Measurements from ENCODE around the gene C17orf75.
"Not testable (repeated sequence)": the region's sequence is repeated elsewhere in the genome, so short reads cannot be mapped to it uniquely, and the experiment has no call there.

C17orf75 gene

DNA sequence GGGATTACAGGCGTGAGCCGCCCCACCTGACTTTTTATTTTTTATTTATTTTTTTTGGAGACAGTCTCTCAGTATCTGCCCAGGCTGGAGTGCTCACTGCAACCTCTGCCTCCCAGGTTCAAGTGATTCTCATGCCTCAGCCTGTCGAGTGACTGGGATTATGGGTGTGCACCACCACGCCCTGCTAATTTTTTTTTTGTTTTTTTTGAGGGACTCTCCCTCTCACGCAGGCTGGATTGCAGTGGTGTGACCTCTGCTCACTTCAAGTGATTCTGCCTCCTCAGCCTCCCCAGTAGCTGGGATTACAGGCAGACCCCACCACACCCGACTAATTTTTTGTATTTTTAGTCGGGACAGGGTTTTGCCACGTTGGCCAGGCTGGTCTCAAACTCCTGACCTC lies 15.6 kb upstream of the C17orf75 start:
- no peak overlapping the region for H3K4me3 ChIP-seq (ENCODE audit: low read depth, low read length)
- no peaks in the 10 kb centered on the region for H3K36me3 ChIP-seq (ENCODE audit: control insufficient read depth, insufficient read depth, low read length)
- H2AFZ ChIP-seq, result no peak overlapping the region
- H3K27me3 ChIP-seq (ENCODE audit: control insufficient read depth, insufficient read depth, low read length), result no peaks in the 10 kb centered on the region
- H3K9ac ChIP-seq, result no peak overlapping the region
- H3K27ac ChIP-seq, result no peak overlapping the region
- no peak overlapping the region for H3K4me2 ChIP-seq (ENCODE audit: low read length)
- no peaks in the 10 kb centered on the region for H3K9me3 ChIP-seq (ENCODE audit: control insufficient read depth, low read length)
- peaks cover 27% of the 10 kb centered on the region for H3K4me1 ChIP-seq
- TF ChIP-seq, protein P1, sequence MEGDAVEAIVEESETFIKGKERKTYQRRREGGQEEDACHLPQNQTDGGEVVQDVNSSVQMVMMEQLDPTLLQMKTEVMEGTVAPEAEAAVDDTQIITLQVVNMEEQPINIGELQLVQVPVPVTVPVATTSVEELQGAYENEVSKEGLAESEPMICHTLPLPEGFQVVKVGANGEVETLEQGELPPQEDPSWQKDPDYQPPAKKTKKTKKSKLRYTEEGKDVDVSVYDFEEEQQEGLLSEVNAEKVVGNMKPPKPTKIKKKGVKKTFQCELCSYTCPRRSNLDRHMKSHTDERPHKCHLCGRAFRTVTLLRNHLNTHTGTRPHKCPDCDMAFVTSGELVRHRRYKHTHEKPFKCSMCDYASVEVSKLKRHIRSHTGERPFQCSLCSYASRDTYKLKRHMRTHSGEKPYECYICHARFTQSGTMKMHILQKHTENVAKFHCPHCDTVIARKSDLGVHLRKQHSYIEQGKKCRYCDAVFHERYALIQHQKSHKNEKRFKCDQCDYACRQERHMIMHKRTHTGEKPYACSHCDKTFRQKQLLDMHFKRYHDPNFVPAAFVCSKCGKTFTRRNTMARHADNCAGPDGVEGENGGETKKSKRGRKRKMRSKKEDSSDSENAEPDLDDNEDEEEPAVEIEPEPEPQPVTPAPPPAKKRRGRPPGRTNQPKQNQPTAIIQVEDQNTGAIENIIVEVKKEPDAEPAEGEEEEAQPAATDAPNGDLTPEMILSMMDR (IDR thresholded peaks at IDR 0.05), result no peak
- H3K79me2 ChIP-seq, result peaks cover 63% of the 10 kb centered on the region

DNA sequence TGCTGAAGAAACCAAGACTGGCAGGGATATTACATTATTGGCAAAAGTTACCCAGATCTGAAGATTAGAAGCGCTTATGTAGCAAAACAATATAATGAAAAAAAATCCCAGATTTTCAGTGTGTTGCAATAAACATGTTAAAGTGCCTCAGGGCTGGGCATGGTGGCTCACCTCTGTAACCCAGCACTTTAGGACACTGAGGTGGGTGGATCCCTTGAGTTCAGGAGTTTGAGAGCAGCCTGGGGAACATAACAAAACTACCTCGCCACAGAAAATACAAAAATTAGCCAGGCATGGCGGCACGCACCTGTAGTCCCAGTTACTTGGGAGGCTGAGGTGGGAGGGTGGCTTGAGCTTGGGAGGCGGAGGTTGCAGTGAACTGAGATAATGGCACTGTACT lies 14.8 kb upstream of the C17orf75 start:
- TF ChIP-seq, protein P1 (IDR thresholded peaks at IDR 0.05), result no peak
- H3K36me3 ChIP-seq (ENCODE audit: control insufficient read depth, insufficient read depth, low read length), result no peaks in the 10 kb centered on the region

DNA sequence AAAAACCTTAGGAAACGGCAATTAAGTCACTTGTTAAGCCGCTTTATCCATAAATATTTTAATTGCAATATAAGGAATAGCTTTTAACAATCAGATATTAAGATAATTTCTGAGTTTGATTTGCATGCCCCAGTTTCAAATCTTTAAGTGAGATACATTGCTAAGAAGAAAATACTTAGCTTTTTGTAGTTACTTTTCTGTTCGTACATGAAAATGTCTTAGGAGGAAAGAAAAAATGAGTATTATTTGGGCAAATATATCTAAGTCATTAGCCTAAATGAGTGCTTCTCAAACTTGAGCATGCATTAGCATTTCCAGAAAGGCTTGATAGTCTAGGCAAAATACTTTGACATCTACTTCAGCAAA lies 14.4 kb upstream of the C17orf75 start:
- peak overlapping the region; percentile 45 for H3K4me2 ChIP-seq (ENCODE audit: low read length)
- peaks cover 31% of the 10 kb centered on the region for H3K4me1 ChIP-seq
- TF ChIP-seq, protein P1 (IDR thresholded peaks at IDR 0.05), result no peak

More for the DNA sequence above, 14.8 kb upstream of the C17orf75 start:
- Histone ChIP-seq H3K4me3 (ENCODE audit: low read depth, low read length) (peak overlapping the region; percentile 6), H3K79me2 (peaks cover 63% of the 10 kb centered on the region), H3K27ac (peak overlapping the region; percentile 69), H3K27me3 (ENCODE audit: control insufficient read depth, insufficient read depth, low read length) (no peaks in the 10 kb centered on the region), H3K4me2 (ENCODE audit: low read length) (peak overlapping the region; percentile 45), H3K9me3 (ENCODE audit: control insufficient read depth, low read length) (no peaks in the 10 kb centered on the region), H3K9ac (no peak overlapping the region), H2AFZ (no peak overlapping the region), H3K4me1 (peaks cover 31% of the 10 kb centered on the region)

DNA sequence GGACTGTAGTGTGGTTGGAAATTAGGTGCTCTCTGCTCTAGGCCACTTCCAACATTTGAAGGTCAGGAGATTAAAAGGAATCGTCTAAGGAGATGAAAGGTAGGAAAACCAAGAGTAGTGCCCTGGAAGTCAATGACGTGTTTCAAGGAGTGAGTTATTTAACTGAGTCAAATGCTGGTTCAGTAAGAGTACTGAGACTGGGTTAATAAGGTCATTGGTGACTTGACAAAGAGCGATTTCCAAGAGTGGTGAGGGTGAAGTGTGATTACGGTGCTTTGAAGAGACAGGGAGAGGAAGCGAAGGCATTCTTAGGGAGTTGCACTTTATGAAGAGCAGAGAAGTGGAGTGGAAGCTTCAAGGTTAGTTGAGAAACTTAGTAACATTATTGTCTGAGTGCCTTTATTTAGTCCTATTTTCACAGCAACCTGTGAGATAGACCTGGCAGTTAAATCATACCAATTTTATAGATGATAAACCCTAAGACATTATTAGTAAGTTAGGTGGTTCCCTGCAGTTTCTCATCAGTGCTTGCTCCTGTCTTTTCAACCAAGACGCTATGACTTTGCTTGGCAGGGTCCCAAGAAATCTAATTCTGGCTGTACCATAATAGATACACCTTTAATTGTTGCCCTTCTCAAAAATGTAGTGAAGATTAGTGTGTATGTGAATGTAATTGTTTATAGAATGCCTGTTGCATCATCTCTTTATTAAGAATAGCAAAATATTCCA lies 13.8 kb upstream of the C17orf75 start:
- no peaks in the 10 kb centered on the region for H3K9me3 ChIP-seq (ENCODE audit: control insufficient read depth, low read length)
- TF ChIP-seq, protein P1 (IDR thresholded peaks at IDR 0.05), result no peak
- peak overlapping the region; percentile 69 for H3K27ac ChIP-seq
- H3K27me3 ChIP-seq (ENCODE audit: control insufficient read depth, insufficient read depth, low read length), result no peaks in the 10 kb centered on the region
- peak overlapping the region; percentile 51 for H3K4me2 ChIP-seq (ENCODE audit: low read length)
- H3K4me3 ChIP-seq (ENCODE audit: low read depth, low read length), result no peak overlapping the region
- H3K9ac ChIP-seq, result no peak overlapping the region
- peaks cover 70% of the 10 kb centered on the region for H3K79me2 ChIP-seq
- no peak overlapping the region for H2AFZ ChIP-seq
- peaks cover 31% of the 10 kb centered on the region for H3K4me1 ChIP-seq
- no peaks in the 10 kb centered on the region for H3K36me3 ChIP-seq (ENCODE audit: control insufficient read depth, insufficient read depth, low read length)

More for the DNA sequence above, 14.4 kb upstream of the C17orf75 start:
- Histone ChIP-seq H3K4me3 (ENCODE audit: low read depth, low read length) (peak overlapping the region; percentile 6), H3K27ac (peak overlapping the region; percentile 69), H3K27me3 (ENCODE audit: control insufficient read depth, insufficient read depth, low read length) (no peaks in the 10 kb centered on the region), H2AFZ (no peak overlapping the region), H3K9ac (no peak overlapping the region), H3K79me2 (peaks cover 65% of the 10 kb centered on the region), H3K9me3 (ENCODE audit: control insufficient read depth, low read length) (no peaks in the 10 kb centered on the region), H3K36me3 (ENCODE audit: control insufficient read depth, insufficient read depth, low read length) (no peaks in the 10 kb centered on the region)

DNA sequence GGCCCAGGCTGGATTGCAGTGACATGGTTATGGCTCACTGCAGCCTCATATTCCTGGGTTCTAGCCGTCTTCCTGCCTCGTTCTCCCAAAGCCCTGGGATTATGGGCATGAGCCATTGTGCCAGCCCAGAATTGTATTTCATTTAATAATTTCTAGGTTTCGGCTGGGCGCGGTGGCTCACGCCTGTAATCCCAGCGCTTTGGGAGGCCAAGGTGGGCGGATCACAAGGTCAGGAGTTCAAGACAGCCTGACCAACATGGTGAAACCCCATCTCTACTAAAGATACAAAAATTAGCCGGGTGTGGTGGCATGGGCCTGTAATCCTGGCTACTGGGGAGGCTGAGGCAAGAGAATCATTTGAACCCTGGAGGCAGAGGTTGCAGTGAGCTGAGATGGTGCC lies 10.8 kb upstream of the C17orf75 start:
- H3K27me3 ChIP-seq (ENCODE audit: control insufficient read depth, insufficient read depth, low read length); H2AFZ ChIP-seq; H3K9me3 ChIP-seq (ENCODE audit: control insufficient read depth, low read length); H3K27ac ChIP-seq; H3K9ac ChIP-seq; H3K36me3 ChIP-seq (ENCODE audit: control insufficient read depth, insufficient read depth, low read length): not testable (repeated sequence)
- H3K4me1 ChIP-seq, result peaks cover 37% of the 10 kb centered on the region
- peak overlapping the region; percentile 10 for H3K4me2 ChIP-seq (ENCODE audit: low read length)
- peak overlapping the region; percentile 97 for H3K4me3 ChIP-seq (ENCODE audit: low read depth, low read length)
- peaks cover 54% of the 10 kb centered on the region for H3K79me2 ChIP-seq
